HG02571 (cell line): Measurements from ENCODE around the gene TRMT1.

Experiments
- ATAC-seq: cut with Tn5 transposase; IDR thresholded peaks from one replicate; pipeline ENCODE4 v1.9.1; 2021; ENCODE audit warnings: mild to moderate bottlenecking, moderate library complexity; ENCODE audit not compliant: unreplicated experiment

Gene TRMT1

GRCh38 chr19:13057147-13057572, 59.4 kb downstream of the TRMT1 start:
- no peak for ATAC-seq

- no peak for ATAC-seq
Measured at GRCh38 chr19:13056052-13056660, 60.4 kb downstream of the TRMT1 start.

- no peak for ATAC-seq
Measured at GRCh38 chr19:13055213-13056051, 61.1 kb downstream of the TRMT1 start.
